Stimulated activated CD4-positive, alpha-beta T cell treated with anti-CD3 and anti-CD28 coated beads, Interleukin-1b, Interleukin-23, amount 100 ng/mL, for 24 hours (primary cell): ENCODE measurements around the gene NOS1AP.
"Not testable (repeated sequence)": the region's sequence is repeated elsewhere in the genome, so short reads cannot be mapped to it uniquely, and the experiment has no call there.

Source experiments
- DNase-seq, 4 experiments: peaks; one replicate each; pipeline ENCODE4 v3.0.0-alpha.2; 2020; ENCODE audit warnings: low read depth in 4 of 4, low spot score in 1 of 4

Gene NOS1AP

GRCh38 chr1:162396201-162396906, 326.9 kb downstream of the NOS1AP start:
- no peak for DNase-seq

- no peak for DNase-seq
These were observed 327.6 kb downstream of the NOS1AP start for GRCh38 chr1:162397039-162397448.

GRCh38 chr1:162397943-162398560, 328.6 kb downstream of the NOS1AP start:
- no peak for DNase-seq

GRCh38 chr1:162398999-162399580, 329.6 kb downstream of the NOS1AP start:
- DNase-seq, result no peak

- DNase-seq, result no peak
These were observed 331.4 kb downstream of the NOS1AP start for GRCh38 chr1:162400790-162401355.

- DNase-seq, result no peak
These were observed 335.2 kb downstream of the NOS1AP start for GRCh38 chr1:162404550-162405160.

GRCh38 chr1:162405800-162406199, 336.3 kb downstream of the NOS1AP start:
- no peak for DNase-seq

GRCh38 chr1:162406811-162407210, 337.3 kb downstream of the NOS1AP start:
- no peak for DNase-seq

- DNase-seq, result no peak
These were observed 338.0 kb downstream of the NOS1AP start for GRCh38 chr1:162407539-162407938.

- no peak for DNase-seq
These were observed 342.5 kb downstream of the NOS1AP start, which contains the start of gene SH2D1B for GRCh38 chr1:162412002-162412401. SH2D1B (minus strand) TSS chr1:162412136; CDS start chr1:162412016, 120 bp downstream.

- DNase-seq, result no peak
These were observed 346.7 kb downstream of the NOS1AP start for GRCh38 chr1:162416215-162416614.

- DNase-seq, result no peak
These were observed 347.4 kb downstream of the NOS1AP start for GRCh38 chr1:162416909-162417308.

- DNase-seq, result no peak
These were observed 348.2 kb downstream of the NOS1AP start for GRCh38 chr1:162417650-162418049.

GRCh38 chr1:162418584-162418983, 349.1 kb downstream of the NOS1AP start:
- DNase-seq, result not testable (repeated sequence)

GRCh38 chr1:162419450-162419931, 350.0 kb downstream of the NOS1AP start:
- DNase-seq, result not testable (repeated sequence)
